Gastroesophageal sphincter (tissue), 4 donors: ENCODE data around the gene UIMC1. TPM values are rescaled to one million over a fixed set of nuclear protein-coding genes. Genes with fewer than 3 reads are reported as not detected.
"Not testable (repeated sequence)": the region's sequence is repeated elsewhere in the genome, so short reads cannot be mapped to it uniquely, and the experiment has no call there.

Source experiments
- ATAC-seq: fragments of 150-250 bp; one replicate; pipeline ENCODE4 v1.9.1; 2016; ENCODE audit warnings: mild to moderate bottlenecking, moderate library complexity
- H3K27ac ChIP-seq, 4 donors: fragments of 200-600 bp; sonication (generic) in 3 of 4; 1 replicate in 3 of 4; 2 replicates in 1 of 4; pipeline ENCODE4 v1.5.1; 2016 to 2019
- H3K27me3 ChIP-seq: fragments of 200-600 bp; sonication (generic); one replicate; pipeline ENCODE4 v1.5.1; 2019
- H3K36me3 ChIP-seq, 2 donors: fragments of 200-600 bp; sonication (generic); one replicate each; pipeline ENCODE4 v1.5.1; 2019; ENCODE audit warnings: control low read depth in 1 of 2
- H3K4me1 ChIP-seq, 3 donors: fragments of 200-600 bp; sonication (generic); 1 replicate in 2 of 3; 2 replicates in 1 of 3; pipeline ENCODE4 v1.5.1; 2016 to 2019; ENCODE audit warnings: control low read depth in 2 of 3
- H3K4me3 ChIP-seq, 2 donors: fragments of 200-600 bp; sonication (generic); one replicate each; pipeline ENCODE4 v1.5.1; 2019; ENCODE audit warnings: mild to moderate bottlenecking in 1 of 2, moderate library complexity in 1 of 2
- H3K9me3 ChIP-seq, 3 donors: fragments of 200-600 bp; sonication (generic); one replicate each; pipeline ENCODE4 v1.5.1; 2017 to 2019; ENCODE audit warnings: control low read depth in 2 of 3
- CTCF ChIP-seq, 4 experiments: fragments of 200-600 bp in 2 of 4; fragments of 450-650 bp in 2 of 4; sonication (generic) in 1 of 4; IDR thresholded peaks; one replicate each; pipeline ENCODE4 v1.5.1; 2017 to 2019; ENCODE audit warnings: antibody characterized with exemption in 4 of 4, mild to moderate bottlenecking in 2 of 4, moderate library complexity in 2 of 4
- EP300 ChIP-seq: sonication (generic); formaldehyde crosslinking; IDR thresholded peaks from one replicate; pipeline ENCODE4 v1.6.1; 2017; ENCODE audit warnings: antibody characterized with exemption, mild to moderate bottlenecking
- POLR2A ChIP-seq, 2 donors: fragments of 450-650 bp; IDR thresholded peaks; one replicate each; pipeline ENCODE4 v1.6.1; 2017; ENCODE audit warnings: antibody characterized with exemption in 2 of 2, mild to moderate bottlenecking in 2 of 2, moderate library complexity in 1 of 2
- POLR2AphosphoS5 ChIP-seq: sonication (generic); formaldehyde crosslinking; IDR thresholded peaks from one replicate; pipeline ENCODE4 v1.6.1; 2017; ENCODE audit warnings: antibody characterized with exemption
- WGBS, 2 donors: methylation state at CpG; one replicate each; pipeline ENCODE4 v1.1.5; 2018; ENCODE audit warnings: low coverage in 1 of 2; 5-methylcytosine and 5-hydroxymethylcytosine counted together
- total RNA-seq, 4 donors: library from RNA; depleted of rRNA; stranded (reverse); fragments of >200 nt; gene quantifications; one replicate each; pipeline ENCODE4 v1.1.0, GENCODE V29; 2016

UIMC1 gene
- total RNA-seq, 4 donors from 2014 or later: 37.9 to 50.6 (median 44.7) TPM

- TF ChIP-seq POLR2A (IDR thresholded peaks at IDR 0.05) (no peak), CTCF (IDR thresholded peaks at IDR 0.05) (no peak), POLR2AphosphoS5 (no peak), EP300 (no peak)
- Histone ChIP-seq H3K4me1 (peaks cover 0 to 11% (median 3%) of the 10 kb centered on the region in 3 donors), H3K27ac (no peak overlapping the region), H3K27me3 (no peaks in the 10 kb centered on the region), H3K9me3 (no peaks in the 10 kb centered on the region), H3K36me3 (no peaks in the 10 kb centered on the region), H3K4me3 (no peak overlapping the region)
- ATAC-seq: no peak
- 94 to 98% methylated on average over 4 to 5 of the region's 5 CpGs for WGBS, 2 donors
Measured at GRCh38 chr5:176998828-176999227, 7.8 kb downstream of the UIMC1 start.

GRCh38 chr5:176996780-176997179 is 9.8 kb downstream of the UIMC1 start:
- WGBS, 2 donors: 83 to 93% methylated on average over 5 of the region's 5 CpGs
- Histone ChIP-seq H3K27ac (peak overlapping the region in 1 of 4 donors; percentile 35), H3K4me1 (peaks cover 0 to 3% (median 3%) of the 10 kb centered on the region in 3 donors), H3K27me3 (no peaks in the 10 kb centered on the region), H3K4me3 (no peak overlapping the region), H3K36me3 (no peaks in the 10 kb centered on the region), H3K9me3 (no peaks in the 10 kb centered on the region)
- no peak for ATAC-seq
- no peak for TF ChIP-seq POLR2A (IDR thresholded peaks at IDR 0.05)
- TF ChIP-seq EP300: no peak
- no peak for TF ChIP-seq POLR2AphosphoS5
- no peak for TF ChIP-seq CTCF (IDR thresholded peaks at IDR 0.05)

- H3K4me3 ChIP-seq: no peak overlapping the region
- WGBS, 2 donors: 25 to 27% methylated on average over 4 of the region's 4 CpGs
- peak; percentile 34 for ATAC-seq
- no peaks in the 10 kb centered on the region for H3K9me3 ChIP-seq
- TF ChIP-seq POLR2AphosphoS5: peak; percentile 19
- no peak for TF ChIP-seq EP300
- peaks cover 0 to 3% (median 3%) of the 10 kb centered on the region in 3 donors for H3K4me1 ChIP-seq
- no peaks in the 10 kb centered on the region for H3K36me3 ChIP-seq
- no peaks in the 10 kb centered on the region for H3K27me3 ChIP-seq
- H3K27ac ChIP-seq: peak overlapping the region in 1 of 4 donors; percentile 35
Measured at GRCh38 chr5:176995896-176996767, 10.4 kb downstream of the UIMC1 start.

- no peaks in the 10 kb centered on the region for H3K27me3 ChIP-seq
- 77 to 91% methylated on average over 2 to 3 of the region's 3 CpGs for WGBS, 2 donors
- no peaks in the 10 kb centered on the region for H3K9me3 ChIP-seq
- H3K27ac ChIP-seq: peak overlapping the region in 1 of 4 donors; percentile 41
- no peak for TF ChIP-seq CTCF (IDR thresholded peaks at IDR 0.05)
- no peak for TF ChIP-seq EP300
- no peak for TF ChIP-seq POLR2AphosphoS5
- no peak for TF ChIP-seq POLR2A (IDR thresholded peaks at IDR 0.05)
- no peak for ATAC-seq
- no peaks in the 10 kb centered on the region for H3K36me3 ChIP-seq
- peaks cover 0 to 10% (median 3%) of the 10 kb centered on the region in 3 donors for H3K4me1 ChIP-seq
- H3K4me3 ChIP-seq: no peak overlapping the region
Measured at GRCh38 chr5:176995122-176995490, 11.5 kb downstream of the UIMC1 start.

GRCh38 chr5:176994460-176995121 is 12.0 kb downstream of the UIMC1 start:
- 61 to 83% methylated on average over 2 to 7 of the region's 7 CpGs for WGBS, 2 donors
- H3K4me3 ChIP-seq: no peak overlapping the region
- TF ChIP-seq POLR2AphosphoS5: no peak
- TF ChIP-seq CTCF (IDR thresholded peaks at IDR 0.05): no peak
- no peak for TF ChIP-seq POLR2A (IDR thresholded peaks at IDR 0.05)
- TF ChIP-seq EP300: no peak
- H3K27me3 ChIP-seq: no peaks in the 10 kb centered on the region
- H3K36me3 ChIP-seq: no peaks in the 10 kb centered on the region
- H3K27ac ChIP-seq: peak overlapping the region in 1 of 4 donors; percentile 41
- no peaks in the 10 kb centered on the region for H3K9me3 ChIP-seq
- ATAC-seq: peak; percentile 50
- H3K4me1 ChIP-seq: peaks cover 0 to 13% (median 3%) of the 10 kb centered on the region in 3 donors

GRCh38 chr5:176993081-176993480 is 13.5 kb downstream of the UIMC1 start:
- H3K36me3 ChIP-seq, H3K4me3 ChIP-seq, H3K9me3 ChIP-seq, H3K27ac ChIP-seq, H3K27me3 ChIP-seq, ATAC-seq: not testable (repeated sequence)
- peaks cover 0 to 25% (median 3%) of the 10 kb centered on the region in 3 donors for H3K4me1 ChIP-seq
- 80 to 90% methylated on average over 3 of the region's 3 CpGs for WGBS, 2 donors
